ENCODE measurements around the gene NECAB2. TPM values are rescaled to one million over a fixed set of nuclear protein-coding genes. Genes with fewer than 3 reads are reported as not detected.

Gene NECAB2
- total RNA-seq, 2 donors from 2014 or later: 0.58 TPM; not detected in 1

DNA sequence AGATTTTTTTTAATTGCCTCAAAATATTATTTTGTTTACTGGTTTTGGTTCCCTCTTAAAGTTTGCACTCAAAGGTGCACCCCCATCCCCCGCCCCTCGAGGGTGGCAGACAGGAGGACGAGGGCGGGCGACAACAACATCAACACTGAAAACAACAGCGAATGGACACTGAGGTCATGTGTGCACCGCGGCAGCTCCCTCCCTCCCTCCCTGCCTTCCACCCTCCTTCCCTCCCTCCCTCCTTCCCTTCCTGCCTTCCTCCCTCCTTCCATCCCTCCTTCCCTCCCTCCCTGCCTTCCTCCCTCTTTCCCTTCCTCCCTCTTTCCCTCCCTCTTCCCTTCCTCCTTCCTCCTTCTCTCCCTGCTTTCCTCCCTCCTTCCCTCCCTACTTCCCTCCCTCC, 16.5 kb upstream of the NECAB2 start:
- peaks cover 12% of the 10 kb centered on the region for H3K27me3 Mint-ChIP-seq (ENCODE audit: low read depth)
- DNase-seq (no peak), ATAC-seq (replicated peaks in 1 of 2) (no peak)
- H3K4me3 Mint-ChIP-seq: no peak overlapping the region
- H3K9me3 Mint-ChIP-seq: no peaks in the 10 kb centered on the region
- H3K4me1 Mint-ChIP-seq (ENCODE audit: low read depth): peaks cover 16% of the 10 kb centered on the region
- no peaks in the 10 kb centered on the region for H3K36me3 Mint-ChIP-seq (ENCODE audit: insufficient read depth in 2 of 2)
- H3K27ac Mint-ChIP-seq: no peak overlapping the region

GRCh38 chr16:83952587-83952939, 15.5 kb upstream of the NECAB2 start:
- DNase-seq (no peak), ATAC-seq (replicated peaks in 1 of 2) (no peak)
- Mint-ChIP-seq H3K9me3 (no peaks in the 10 kb centered on the region), H3K36me3 (ENCODE audit: insufficient read depth in 2 of 2) (no peaks in the 10 kb centered on the region), H3K4me1 (ENCODE audit: low read depth) (peaks cover 16% of the 10 kb centered on the region), H3K27ac (no peak overlapping the region), H3K27me3 (ENCODE audit: low read depth) (peaks cover 12% of the 10 kb centered on the region), H3K4me3 (peak overlapping the region; percentile 81 to 84)

DNA sequence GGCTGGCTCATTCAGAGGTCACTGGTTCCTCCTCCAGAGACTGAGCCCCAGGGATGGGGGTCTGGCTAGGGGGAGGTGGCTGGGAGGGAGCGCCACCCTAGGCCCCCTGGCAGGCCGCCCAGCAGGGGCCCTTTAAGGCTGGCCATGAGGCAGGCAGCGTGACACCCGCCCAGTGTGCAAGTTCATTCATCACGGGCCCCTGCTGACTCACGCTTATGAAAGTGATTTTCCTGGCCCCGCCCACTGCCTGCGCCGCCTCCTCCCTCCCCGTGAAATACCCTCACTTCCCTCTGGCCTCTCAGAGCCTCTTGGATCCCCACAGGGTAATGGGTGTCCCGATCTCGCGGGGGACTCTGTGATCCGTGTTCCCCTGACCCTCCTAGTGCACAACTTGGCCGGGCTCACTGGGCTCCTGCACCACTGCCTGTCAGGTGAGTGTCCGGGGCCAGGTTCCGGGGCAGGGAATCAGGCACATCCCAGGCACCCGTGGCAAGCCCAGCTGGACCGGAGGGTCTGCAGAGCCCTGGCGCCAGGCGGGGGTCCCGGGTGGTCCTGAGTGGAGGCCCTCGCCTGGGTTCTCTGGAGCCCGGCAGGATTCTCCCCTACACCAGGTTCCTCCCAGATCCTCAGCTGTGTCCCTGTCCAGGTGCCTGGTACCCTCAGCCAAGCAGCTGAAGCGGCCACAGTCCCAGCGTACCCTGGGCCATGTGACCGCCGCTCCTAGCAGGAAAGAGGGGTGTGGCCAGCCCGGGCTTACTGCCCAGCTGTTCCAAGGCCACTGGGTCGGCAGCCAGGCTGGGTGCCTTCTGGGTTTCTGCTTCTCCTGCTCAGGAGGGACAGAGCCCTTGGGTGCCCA, 14.9 kb upstream of the NECAB2 start, which contains the start of gene OSGIN1:
OSGIN1 (plus strand) TSS at position 301 of the 856 bp plus-strand sequence. CDS start 4,432 bp downstream, outside the sequence.
- DNase-seq: peak; percentile 85
- no peaks in the 10 kb centered on the region for H3K9me3 Mint-ChIP-seq
- H3K4me1 Mint-ChIP-seq (ENCODE audit: low read depth): peaks cover 16% of the 10 kb centered on the region
- peaks cover 12% of the 10 kb centered on the region for H3K27me3 Mint-ChIP-seq (ENCODE audit: low read depth)
- ATAC-seq (replicated peaks in 1 of 2): peak; percentile 90 to 94
- H3K4me3 Mint-ChIP-seq: peak within 1 kb of the TSS; percentile 81 to 84
- H3K27ac Mint-ChIP-seq: no peak within 1 kb of the TSS
- H3K36me3 Mint-ChIP-seq (ENCODE audit: insufficient read depth in 2 of 2): no peaks in the 10 kb centered on the region

DNA sequence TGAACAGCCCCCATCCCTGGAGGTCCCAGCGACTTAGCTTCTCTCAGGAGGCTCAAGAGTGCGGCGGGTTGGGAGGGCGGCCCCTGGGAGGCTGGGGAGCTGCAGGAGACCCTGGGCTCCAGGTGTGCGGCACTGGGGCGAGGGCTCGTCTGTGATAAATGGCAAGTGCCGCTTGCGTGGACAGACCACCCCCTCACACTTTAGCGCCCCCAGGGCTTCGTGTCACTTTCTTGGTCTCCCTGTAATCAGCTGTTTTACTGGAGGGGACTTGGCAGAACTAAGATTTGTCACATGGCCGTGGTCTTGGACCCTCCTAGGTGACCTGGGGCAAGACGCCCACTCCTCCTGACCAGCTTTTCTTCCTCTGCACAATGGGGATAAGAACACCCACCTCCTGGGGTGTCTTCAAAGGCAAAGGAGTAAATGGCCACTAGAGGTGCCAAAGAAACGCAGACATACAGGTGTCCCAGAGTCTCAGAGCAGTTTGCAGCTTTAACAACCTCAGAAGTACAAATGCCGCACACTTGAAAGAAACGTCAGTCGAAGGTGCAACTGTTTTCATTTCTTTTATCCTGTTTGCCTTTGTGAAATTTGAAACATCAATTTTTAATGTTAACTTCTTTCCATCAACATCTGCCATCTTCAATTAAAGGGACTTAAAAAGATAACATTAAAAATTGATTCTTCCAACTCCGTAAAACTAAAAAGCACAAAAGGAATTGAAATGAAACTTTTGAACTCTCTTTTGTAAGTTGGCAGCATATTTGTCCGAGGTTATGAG, 14.1 kb upstream of the NECAB2 start:
- peak overlapping the region; percentile 81 to 84 for H3K4me3 Mint-ChIP-seq
- ATAC-seq (replicated peaks in 1 of 2) (peak; percentile 27 to 48), DNase-seq (peak; percentile 20 to 24)
- peaks cover 16% of the 10 kb centered on the region for H3K4me1 Mint-ChIP-seq (ENCODE audit: low read depth)
- H3K9me3 Mint-ChIP-seq: no peaks in the 10 kb centered on the region
- H3K27ac Mint-ChIP-seq: no peak overlapping the region
- H3K36me3 Mint-ChIP-seq (ENCODE audit: insufficient read depth in 2 of 2): no peaks in the 10 kb centered on the region
- H3K27me3 Mint-ChIP-seq (ENCODE audit: low read depth): peaks cover 12% of the 10 kb centered on the region

DNA sequence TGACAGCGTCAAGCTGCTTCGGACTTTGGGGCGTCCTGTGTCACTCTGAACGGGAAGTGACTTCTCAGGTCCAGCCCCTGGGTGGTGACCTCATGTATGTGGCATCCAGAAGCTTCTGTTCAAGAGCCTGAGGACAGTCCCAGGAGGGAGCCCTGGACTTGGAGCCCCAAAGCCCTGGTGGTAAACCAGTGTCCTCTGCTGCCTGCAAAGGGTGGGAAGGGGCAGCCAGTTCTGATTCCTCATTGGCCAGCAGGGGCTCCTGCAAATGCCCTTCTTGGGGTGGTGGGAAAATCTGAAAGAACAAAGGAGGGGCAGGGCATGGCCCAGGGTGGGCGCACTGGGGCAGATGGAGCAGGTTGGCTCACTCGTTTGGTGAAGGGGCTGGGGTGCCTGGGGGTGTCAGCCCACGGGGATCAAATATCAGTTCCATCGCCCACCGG, 13.4 kb upstream of the NECAB2 start:
- DNase-seq (no peak), ATAC-seq (replicated peaks in 1 of 2) (no peak)
- no peaks in the 10 kb centered on the region for H3K36me3 Mint-ChIP-seq (ENCODE audit: insufficient read depth in 2 of 2)
- peaks cover 12% of the 10 kb centered on the region for H3K27me3 Mint-ChIP-seq (ENCODE audit: low read depth)
- no peak overlapping the region for H3K27ac Mint-ChIP-seq
- H3K4me1 Mint-ChIP-seq (ENCODE audit: low read depth): peaks cover 16% of the 10 kb centered on the region
- H3K4me3 Mint-ChIP-seq: peak overlapping the region in 1 of 2 donors; percentile 81
- H3K9me3 Mint-ChIP-seq: no peaks in the 10 kb centered on the region

DNA sequence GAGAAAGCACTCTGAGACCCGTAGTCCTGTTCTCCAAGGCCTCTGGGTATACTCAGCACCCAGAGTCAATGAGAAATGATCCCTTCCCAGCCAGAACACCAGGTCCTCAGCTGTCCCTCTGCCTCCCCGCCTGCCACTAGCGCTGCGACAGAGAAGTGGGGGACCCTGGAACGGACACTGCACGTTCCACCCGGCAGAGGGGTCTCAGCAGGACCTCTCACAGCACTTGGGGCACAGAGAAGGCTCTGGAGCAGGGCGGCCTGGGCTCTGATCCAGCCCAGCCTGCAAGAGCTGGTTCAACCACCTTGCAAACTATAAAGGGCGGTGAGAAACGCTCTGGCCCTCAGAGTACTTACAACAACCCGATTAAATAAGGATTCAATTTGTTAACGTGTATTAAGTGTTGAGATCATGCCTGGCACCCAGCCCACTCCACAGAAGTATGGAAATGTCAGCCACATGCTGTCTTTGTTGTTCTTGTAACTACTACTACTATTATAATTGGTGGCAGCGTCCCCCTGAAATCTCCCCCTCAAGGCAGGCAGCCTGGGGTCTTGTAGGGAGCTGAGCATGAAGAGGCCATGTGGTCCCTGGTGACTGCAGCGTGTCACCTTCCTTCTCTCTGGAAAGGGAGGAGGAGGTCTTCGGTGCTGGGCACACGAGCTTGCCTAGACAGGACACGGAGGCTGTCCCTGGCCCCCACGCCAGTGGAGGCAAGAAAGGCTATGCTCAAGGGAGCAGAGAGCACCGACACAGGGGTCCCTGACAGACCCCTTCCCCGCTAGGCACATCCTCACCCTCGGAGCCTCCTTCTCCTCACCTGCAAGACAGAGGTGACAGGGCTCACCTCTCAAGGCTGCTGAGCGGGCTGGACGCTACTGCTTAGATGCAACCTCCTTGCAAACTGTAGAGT, 12.6 kb upstream of the NECAB2 start:
- H3K36me3 Mint-ChIP-seq (ENCODE audit: insufficient read depth in 2 of 2): no peaks in the 10 kb centered on the region
- peaks cover 12% of the 10 kb centered on the region for H3K27me3 Mint-ChIP-seq (ENCODE audit: low read depth)
- no peaks in the 10 kb centered on the region for H3K9me3 Mint-ChIP-seq
- no peak overlapping the region for H3K27ac Mint-ChIP-seq
- peaks cover 16% of the 10 kb centered on the region for H3K4me1 Mint-ChIP-seq (ENCODE audit: low read depth)
- no peak for DNase-seq
- H3K4me3 Mint-ChIP-seq: no peak overlapping the region
- no peak for ATAC-seq (replicated peaks in 1 of 2)

- Mint-ChIP-seq H3K4me1 (ENCODE audit: low read depth) (peaks cover 16% of the 10 kb centered on the region), H3K27ac (no peak overlapping the region), H3K36me3 (ENCODE audit: insufficient read depth in 2 of 2) (no peaks in the 10 kb centered on the region), H3K27me3 (ENCODE audit: low read depth) (peaks cover 12% of the 10 kb centered on the region), H3K4me3 (no peak overlapping the region), H3K9me3 (no peaks in the 10 kb centered on the region)
- DNase-seq (peak; percentile 80 to 83), ATAC-seq (replicated peaks in 1 of 2) (peak; percentile 53 to 54)
Observed at GRCh38 chr16:83956336-83957289, 11.4 kb upstream of the NECAB2 start.

DNA sequence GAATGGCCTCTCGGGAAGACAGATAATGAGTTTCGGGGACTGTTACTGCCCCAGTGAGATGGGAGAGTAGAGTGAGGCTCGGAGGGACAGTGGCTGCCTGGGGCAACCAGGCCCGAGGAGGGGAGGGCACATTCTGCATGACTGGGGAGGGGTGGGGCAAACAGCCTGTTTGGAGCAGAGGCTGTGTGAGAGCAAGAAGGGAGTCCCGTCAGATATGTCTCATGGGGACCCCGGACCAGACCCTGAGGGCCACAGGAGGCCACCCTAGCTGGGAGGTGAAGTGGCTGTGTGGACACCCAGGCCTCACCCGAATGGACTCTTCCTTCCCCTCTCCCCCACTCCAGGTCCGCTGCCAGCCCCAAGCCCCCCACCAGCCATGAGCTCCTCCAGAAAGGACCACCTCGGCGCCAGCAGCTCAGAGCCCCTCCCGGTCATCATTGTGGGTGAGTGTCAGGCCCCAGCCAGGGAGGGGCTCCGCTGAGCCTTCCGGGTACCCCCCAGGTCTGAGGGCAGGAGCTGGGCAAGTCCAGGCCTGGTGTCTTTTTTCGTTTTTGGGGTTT, 10.7 kb upstream of the NECAB2 start:
- peaks cover 12% of the 10 kb centered on the region for H3K27me3 Mint-ChIP-seq (ENCODE audit: low read depth)
- no peak overlapping the region for H3K27ac Mint-ChIP-seq
- ATAC-seq (replicated peaks in 1 of 2): no peak
- H3K4me1 Mint-ChIP-seq (ENCODE audit: low read depth): peaks cover 13% of the 10 kb centered on the region
- DNase-seq: no peak
- H3K9me3 Mint-ChIP-seq: no peaks in the 10 kb centered on the region
- no peaks in the 10 kb centered on the region for H3K36me3 Mint-ChIP-seq (ENCODE audit: insufficient read depth in 2 of 2)
- no peak overlapping the region for H3K4me3 Mint-ChIP-seq

GRCh38 chr16:83958137-83958845, 9.8 kb upstream of the NECAB2 start:
- ATAC-seq (replicated peaks in 1 of 2) (no peak), DNase-seq (no peak)
- peaks cover 12% of the 10 kb centered on the region for H3K27me3 Mint-ChIP-seq (ENCODE audit: low read depth)
- H3K9me3 Mint-ChIP-seq: no peaks in the 10 kb centered on the region
- H3K4me1 Mint-ChIP-seq (ENCODE audit: low read depth): peaks cover 4% of the 10 kb centered on the region
- no peaks in the 10 kb centered on the region for H3K36me3 Mint-ChIP-seq (ENCODE audit: insufficient read depth in 2 of 2)
- H3K27ac Mint-ChIP-seq: no peak overlapping the region
- H3K4me3 Mint-ChIP-seq: no peak overlapping the region

GRCh38 chr16:83958846-83959565, 9.0 kb upstream of the NECAB2 start:
- Mint-ChIP-seq H3K4me3 (no peak overlapping the region), H3K9me3 (no peaks in the 10 kb centered on the region), H3K36me3 (ENCODE audit: insufficient read depth in 2 of 2) (no peaks in the 10 kb centered on the region), H3K27ac (no peak overlapping the region), H3K27me3 (ENCODE audit: low read depth) (peaks cover 10% of the 10 kb centered on the region), H3K4me1 (ENCODE audit: low read depth) (no peaks in the 10 kb centered on the region)
- no peak for ATAC-seq (replicated peaks in 1 of 2)
- DNase-seq: no peak
